ENCODE data around the gene RGS19.
"Not testable (repeated sequence)": the region's sequence is repeated elsewhere in the genome, so short reads cannot be mapped to it uniquely, and the experiment has no call there.

The RGS19 gene

DNA sequence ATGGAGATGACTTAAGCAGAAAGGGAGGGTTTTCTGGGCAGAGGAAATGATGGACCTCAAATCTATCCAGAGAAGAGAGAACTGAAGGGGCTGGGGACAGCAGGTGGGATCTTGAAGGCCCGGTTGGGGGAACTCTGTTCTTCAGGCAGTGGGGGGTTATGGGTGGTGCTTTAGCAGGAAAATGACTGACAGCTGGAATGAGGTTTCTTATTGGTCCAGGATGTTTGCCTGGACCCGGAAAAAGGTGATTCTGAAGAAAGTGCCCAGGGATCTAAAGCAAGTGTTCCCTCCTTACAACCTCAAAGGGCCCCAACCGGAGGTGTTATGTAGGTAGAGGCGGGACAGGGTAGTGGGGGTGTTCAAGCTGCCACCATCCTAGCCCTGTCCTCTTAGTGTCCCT lies 16.1 kb upstream of the RGS19 start:
- no peak for DNase-seq (ENCODE audit: low spot score)

DNA sequence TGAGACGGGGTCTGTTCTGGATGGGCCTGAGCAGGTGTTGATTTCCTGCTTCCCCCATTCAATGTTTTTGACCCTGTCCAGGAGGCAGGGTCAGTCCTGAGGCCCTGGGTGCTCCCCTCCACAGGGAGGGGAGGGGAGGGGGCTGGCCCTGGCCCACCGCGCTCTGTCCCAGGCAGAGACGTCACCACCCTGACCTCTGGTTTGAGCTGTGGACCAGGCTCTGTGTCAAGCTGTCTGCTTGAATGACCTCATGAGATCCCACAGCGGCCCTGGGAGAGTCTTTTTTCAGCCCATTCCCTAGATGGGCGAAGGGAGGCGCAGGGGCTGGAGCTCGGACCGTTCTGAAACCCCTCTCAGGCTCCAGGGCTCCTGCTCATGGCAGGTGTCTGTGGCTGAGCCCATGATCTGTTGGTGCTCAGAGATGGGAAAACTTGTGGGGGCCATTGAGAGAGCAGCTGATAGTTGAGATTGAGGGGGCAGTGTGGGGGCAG lies 13.7 kb upstream of the RGS19 start:
- DNase-seq (ENCODE audit: low spot score): no peak

DNA sequence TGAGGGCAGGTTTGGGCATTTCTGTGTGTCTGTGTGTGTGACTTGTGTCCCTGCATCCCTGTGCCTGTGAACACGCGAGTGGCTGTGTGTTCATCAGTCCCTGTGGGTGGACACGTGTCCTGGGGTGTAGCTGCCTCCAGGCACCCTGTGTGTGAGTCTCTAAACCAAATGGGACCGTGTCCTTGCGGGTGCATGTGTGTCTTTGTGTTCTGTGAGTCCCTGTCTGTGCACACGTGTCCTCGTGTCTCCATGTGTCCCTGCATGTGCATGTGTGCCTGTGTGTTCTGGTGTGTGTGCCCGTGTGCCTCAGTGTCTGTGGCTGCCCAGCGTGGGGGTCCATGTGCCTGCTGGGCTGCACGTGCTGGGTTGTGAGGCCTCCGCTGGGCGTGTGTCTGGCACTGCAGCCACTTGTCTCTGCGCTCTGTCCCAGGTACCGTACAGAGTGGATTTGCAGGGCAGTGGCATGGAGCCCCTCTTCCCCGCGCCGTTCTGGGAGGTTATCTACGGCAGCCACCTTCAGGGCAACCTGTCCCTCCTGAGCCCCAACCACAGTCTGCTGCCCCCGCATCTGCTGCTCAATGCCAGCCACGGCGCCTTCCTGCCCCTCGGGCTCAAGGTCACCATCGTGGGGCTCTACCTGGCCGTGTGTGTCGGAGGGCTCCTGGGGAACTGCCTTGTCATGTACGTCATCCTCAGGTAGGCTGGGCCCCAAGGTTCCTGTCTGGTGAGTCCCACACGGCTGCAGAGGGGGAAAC lies 13.1 kb upstream of the RGS19 start:
- DNase-seq (ENCODE audit: low spot score): no peak

DNA sequence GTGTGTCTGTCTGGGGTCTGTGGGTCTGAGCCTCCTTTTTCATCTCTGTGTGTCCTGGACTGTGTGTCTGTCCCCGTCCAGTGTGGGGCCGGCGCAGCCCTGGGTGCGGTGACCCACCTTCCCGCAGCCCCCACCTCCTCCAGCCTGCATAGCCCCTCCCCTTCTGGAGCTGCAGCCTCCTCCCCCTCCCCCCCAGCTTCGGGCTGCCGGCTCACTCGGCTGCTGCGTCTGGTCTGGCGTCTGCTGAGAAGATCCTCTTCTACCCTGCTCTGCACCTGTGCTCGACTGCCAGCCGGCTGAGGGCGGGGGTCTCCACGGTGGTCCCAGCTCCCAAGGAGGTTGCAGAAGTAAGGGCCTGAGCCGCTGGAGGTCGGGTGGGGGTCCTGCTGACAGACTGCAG lies 12.5 kb upstream of the RGS19 start:
- DNase-seq (ENCODE audit: low spot score): no peak

DNA sequence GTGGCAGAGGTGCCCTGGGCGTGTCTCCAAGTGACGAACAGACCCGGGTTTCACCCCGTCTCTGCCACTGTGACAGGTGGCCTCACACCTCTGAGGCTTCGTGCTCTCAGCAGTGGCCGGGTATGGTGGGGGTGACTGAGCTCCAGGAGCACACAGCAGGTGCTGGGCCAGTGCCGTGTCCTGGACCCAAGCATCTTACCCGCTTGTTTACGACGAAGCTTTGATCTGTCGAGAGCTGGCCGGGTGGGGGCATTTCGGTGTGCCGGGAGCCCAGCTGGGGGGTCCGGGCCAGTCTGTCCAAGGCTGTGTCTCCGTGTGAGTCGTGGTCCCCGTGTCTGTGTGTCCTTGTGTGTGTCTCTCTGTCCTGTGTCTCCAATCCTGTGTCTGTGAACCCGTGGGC lies 12.0 kb upstream of the RGS19 start:
- no peak for DNase-seq (ENCODE audit: low spot score)

GRCh38 chr20:64090165-64090564 lies 10.8 kb upstream of the RGS19 start:
- no peak for DNase-seq (ENCODE audit: low spot score)

DNA sequence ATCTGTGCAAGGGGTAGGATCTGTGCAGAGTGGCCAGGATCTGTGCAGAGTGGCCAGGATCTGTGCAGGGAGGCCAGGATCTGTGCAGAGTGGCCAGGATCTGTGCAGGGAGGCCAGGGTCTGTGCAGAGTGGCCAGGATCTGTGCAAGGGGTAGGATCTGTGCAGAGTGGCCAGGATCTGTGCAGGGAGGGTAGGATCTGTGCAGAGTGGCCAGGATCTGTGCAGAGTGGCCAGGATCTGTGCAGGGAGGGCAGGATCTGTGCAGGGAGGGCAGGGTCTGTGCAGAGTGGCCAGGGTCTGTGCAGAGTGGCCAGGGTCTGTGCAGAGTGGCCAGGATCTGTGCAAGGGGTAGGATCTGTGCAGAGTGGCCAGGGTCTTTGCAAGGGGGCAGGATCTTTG lies 9.3 kb upstream of the RGS19 start:
- not testable (repeated sequence) for DNase-seq (ENCODE audit: low spot score)

- DNase-seq (ENCODE audit: low spot score): not testable (repeated sequence)
Observed at GRCh38 chr20:64087226-64087825, 8.0 kb upstream of the RGS19 start.

DNA sequence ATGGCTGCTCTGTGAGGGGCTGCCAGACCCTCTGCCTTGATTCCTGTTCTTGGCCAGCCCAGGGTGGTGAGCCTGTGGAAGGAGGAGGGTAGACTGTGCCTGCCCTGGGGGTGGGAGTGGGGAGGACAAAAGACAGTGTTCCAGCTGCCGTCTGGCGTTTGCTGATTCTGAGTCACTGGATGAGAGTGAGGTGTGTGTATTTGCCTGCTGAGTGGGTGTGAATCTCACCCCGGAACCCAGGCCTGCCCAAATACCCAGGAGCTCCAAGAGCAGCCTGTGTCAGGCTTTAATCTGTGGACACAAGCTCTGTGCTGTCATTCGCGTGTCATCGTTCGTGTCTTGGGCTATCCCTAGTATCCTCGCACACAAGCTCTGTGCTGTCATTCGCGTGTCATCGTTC lies 7.5 kb upstream of the RGS19 start:
- no peak for DNase-seq (ENCODE audit: low spot score)

GRCh38 chr20:64084685-64085152 lies 5.4 kb upstream of the RGS19 start:
- DNase-seq (ENCODE audit: low spot score): no peak

DNA sequence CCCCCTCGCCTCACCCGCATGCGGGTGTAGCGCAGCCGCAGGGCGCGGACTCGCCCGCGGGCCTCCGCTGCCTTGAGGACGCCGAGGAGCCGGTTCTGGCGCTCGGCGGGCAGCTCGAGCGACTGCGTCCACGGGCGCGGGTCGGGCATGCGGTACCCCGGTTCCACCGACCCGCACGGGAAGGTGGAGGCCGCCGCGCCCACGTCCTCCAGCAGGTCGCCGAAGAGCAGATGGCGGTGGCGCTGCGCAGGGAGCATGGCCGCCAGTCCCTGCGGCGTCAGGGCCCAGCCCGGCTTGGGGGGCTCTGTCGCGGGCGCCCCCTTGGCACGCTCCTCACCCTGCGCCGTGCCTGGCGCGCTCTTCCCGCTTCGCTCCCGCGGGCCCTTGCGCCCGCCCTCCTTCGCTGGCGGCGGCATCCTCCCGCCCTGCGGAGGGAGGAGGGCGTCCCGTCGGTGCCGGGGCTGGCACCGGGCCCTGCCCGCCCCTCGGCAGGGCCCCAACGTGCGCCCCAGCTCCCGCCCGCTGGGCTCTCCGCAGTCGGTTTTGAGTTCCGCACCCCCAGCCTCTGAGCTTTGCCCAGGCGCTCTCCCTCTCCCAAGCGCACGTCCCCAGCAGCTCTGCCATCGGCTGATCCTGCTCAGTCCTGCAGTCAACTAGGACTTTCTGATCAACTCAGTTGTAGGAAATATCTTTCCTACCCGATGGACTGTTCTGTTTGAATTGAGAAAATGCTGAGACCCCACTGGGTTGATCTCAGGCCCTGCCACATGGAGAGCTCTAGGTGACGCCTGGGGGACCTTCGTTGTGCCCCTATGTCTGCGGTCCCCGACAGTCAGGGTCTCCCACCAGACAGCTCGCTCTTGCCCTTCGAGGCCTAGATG lies 4.7 kb upstream of the RGS19 start, which contains the start of gene LKAAEAR1:
Gene LKAAEAR1 (minus strand): TSS at position 595 of the 881 bp plus-strand sequence. CDS start 179 bp downstream, at position 416.
- no peak for DNase-seq (ENCODE audit: low spot score)

DNA sequence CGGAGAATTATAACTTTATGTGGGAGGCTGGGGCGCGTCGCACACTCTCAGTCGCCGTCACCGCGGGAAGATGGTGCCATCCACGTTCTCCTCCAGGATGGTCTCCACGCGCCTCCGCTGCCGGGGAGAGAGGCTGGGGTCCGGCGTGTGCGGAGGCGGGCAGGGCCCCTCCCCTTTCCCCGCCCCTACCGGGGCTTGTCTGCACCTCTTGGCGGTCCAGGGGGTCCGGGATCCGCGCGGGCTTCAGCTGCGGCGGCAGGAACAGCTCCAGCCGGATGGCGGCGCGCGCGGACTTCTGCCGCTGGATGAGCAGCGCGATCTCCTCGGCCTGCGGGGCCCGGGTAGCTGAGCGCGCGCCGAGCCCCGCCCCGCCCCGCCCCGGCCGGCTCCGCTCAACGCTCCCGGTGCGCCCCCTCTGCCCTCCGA lies 4.1 kb upstream of the RGS19 start:
- DNase-seq (ENCODE audit: low spot score): peak; percentile 45

- DNase-seq (ENCODE audit: low spot score): no peak
Observed at GRCh38 chr20:64082820-64083377, 3.6 kb upstream of the RGS19 start.

GRCh38 chr20:64082126-64082731 lies 2.9 kb upstream of the RGS19 start:
- no peak for DNase-seq (ENCODE audit: low spot score)

GRCh38 chr20:64081624-64081964 lies 2.3 kb upstream of the RGS19 start:
- no peak for DNase-seq (ENCODE audit: low spot score)

DNA sequence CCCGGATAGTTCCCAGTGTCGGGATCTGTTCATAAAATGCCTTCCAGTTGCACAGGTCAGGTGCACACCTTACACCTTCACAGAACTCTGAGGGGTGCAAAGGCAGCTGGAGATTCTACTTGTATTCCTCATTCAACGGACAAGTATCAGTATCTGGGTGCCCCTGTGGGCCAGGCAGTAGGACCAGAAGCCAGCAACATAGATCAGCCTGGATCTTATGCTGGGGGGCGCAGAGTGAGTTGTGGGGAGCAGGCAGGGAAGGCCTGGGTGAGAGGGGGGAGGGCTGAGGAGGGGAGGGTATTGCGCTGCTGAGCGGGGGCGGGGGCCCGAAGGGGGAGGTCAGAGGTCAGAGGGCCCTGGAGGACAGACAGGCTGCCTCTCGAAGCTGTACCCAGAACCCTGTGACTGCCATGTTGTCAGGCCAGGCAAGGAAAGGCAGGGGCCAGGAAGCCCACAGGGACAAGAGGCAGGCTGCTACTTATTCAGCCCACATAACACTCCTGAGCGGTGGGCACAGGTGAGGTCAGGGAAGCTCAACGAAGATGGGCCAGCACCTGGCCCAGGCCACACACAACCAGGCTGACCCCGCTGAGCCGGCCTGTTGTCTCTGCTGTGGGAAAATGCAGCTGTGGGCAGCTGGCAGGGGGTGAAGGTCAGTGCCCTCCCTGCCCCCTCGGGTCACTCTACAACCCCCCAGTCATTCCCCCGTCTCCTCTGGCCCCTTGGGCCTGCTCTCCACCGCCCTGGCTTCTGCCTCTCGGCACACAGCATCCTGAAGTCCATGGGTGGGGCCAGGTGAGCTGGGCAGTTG lies 1.7 kb upstream of the RGS19 start:
- DNase-seq (ENCODE audit: low spot score): no peak

DNA sequence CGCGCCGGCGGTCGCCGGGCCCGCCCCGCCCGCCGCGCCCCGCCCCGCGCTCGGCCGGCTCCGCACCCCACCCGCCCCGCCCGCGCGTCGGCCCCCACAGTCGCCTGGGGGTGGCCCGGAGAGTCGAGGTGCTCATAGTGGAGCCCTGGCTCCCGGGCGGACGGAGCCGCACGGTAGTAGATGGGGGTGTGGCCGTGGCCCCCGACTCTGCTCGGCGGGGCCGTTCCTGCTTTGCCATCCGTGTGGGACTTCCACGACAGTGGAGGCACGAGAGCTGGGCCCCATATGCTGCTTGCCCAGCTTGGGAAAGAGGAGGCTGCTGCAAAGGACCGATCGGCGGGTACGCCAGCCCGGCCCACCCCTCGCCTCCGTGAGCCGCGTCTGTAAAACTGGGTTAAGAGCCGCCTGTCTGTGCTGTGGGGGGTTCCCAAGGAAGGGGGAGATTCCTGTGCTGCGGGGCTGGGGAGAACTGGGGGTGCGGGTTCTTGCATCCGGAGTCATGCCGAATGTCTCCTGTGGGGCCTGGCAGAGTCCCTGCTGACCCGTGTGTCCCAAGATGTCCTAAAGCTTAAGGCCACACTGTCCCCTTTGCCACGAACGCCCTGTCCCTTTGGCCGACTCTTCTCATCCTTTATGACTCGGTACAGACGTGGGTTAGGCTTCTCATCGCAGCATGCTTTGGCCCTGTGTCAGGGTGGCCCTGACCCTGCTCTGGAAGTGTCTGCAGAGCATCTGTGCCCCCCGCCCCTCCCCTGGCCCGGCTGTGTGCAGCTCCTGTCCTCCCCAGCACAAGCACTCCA lies 895 bp upstream of the RGS19 start, which contains the start of gene OPRL1:
Gene OPRL1 (plus strand): TSS at position 70 of the 800 bp plus-strand sequence. CDS start 12,639 bp downstream, outside the sequence.
- no peak for DNase-seq (ENCODE audit: low spot score)

GRCh38 chr20:64078934-64079272 lies 415 bp downstream of the RGS19 start:
- DNase-seq (ENCODE audit: low spot score): no peak

DNA sequence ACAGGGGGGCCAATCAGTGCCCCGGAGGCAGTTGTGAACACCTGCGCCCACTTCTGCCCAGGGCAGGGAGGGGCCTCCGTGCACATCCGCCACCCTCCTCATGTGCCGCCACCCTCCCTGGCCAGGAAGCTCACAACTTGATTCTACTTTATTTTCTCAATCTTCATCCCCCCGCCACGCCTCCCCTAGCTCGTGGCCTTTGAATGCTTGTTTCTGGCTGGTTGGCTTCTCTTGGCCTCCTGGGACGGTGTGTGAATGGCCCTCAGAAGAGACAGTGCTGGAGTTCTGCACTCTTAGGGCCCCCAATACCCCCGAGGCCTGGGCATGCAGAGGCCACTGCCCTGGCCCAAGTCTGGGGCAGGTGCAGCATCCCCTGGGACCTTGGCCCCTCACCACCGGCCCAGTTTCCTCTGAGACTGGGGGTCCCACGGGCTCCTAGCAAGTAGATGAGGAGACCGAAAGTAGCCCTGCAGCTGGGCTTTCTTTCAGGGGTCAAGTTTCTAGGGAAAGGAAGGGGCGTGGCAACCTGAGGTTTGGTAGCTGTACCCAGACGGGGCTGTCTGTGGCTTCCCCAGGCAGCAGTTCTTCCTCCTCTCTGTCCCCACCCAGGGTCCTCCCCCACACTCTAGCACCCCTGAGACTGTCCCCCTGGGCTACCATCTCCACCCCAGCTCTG lies 1.3 kb downstream of the RGS19 start:
- DNase-seq (ENCODE audit: low spot score): no peak

DNA sequence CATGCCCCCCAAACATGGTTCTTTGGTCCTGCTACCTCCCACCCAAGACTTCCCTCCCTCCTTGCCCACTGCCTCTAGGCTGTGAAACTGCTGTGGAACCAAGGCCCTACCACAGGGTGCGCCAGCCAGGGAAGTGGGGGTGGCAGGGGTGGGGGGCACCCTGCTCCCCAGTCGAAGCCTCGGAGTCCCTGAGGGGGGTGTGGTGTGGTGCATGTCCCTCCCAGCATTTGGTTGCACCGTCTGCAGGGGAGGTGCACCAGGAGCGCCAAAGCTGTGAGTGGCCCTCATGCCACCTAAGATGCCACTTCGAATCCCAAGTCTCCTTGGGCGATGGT lies 1.8 kb downstream of the RGS19 start:
- no peak for DNase-seq (ENCODE audit: low spot score)

Measured in globus pallidus (tissue), 1 donor.